H9 (cell line): ENCODE data around the gene HERC3. TPM values are rescaled to one million over a fixed set of nuclear protein-coding genes. Genes with fewer than 3 reads are reported as not detected.

Source experiments
- DNase-seq: peaks from one replicate; pipeline ENCODE4 v3.0.0-alpha.2; 2017
- H2AFZ ChIP-seq: one replicate; pipeline ENCODE4 v1.6.1; 2013; ENCODE audit warnings: mild to moderate bottlenecking, low read length, control low read depth, moderate library complexity
- H2AK5ac ChIP-seq: 2 replicates; pipeline ENCODE4 v1.6.1; 2013; ENCODE audit warnings: low read length, control low read depth, mixed read lengths; ENCODE audit not compliant: insufficient read length
- H2BK120ac ChIP-seq: one replicate; pipeline ENCODE4 v1.6.1; 2013; ENCODE audit warnings: low read depth, mild to moderate bottlenecking, low read length, control low read depth, inconsistent platforms; ENCODE audit not compliant: poor library complexity, severe bottlenecking
- H2BK12ac ChIP-seq: 2 replicates; pipeline ENCODE4 v1.6.1; 2013; ENCODE audit warnings: low read length, control low read depth, mixed read lengths, low read depth; ENCODE audit not compliant: insufficient read length
- H2BK15ac ChIP-seq: 2 replicates; pipeline ENCODE4 v1.6.1; 2013; ENCODE audit warnings: low read depth, low read length, control low read depth
- H2BK20ac ChIP-seq: one replicate; pipeline ENCODE4 v1.6.1; 2013; ENCODE audit warnings: low read depth, mild to moderate bottlenecking, low read length, control low read depth, inconsistent platforms; ENCODE audit not compliant: poor library complexity, severe bottlenecking
- H2BK5ac ChIP-seq: 2 replicates; pipeline ENCODE4 v1.6.1; 2013; ENCODE audit warnings: low read length, control low read depth, mixed read lengths; ENCODE audit not compliant: insufficient read length
- H3K14ac ChIP-seq: 2 replicates; pipeline ENCODE4 v1.6.1; 2013; ENCODE audit warnings: low read length, control low read depth; ENCODE audit not compliant: insufficient read depth
- H3K18ac ChIP-seq: 2 replicates; pipeline ENCODE4 v1.6.1; 2013; ENCODE audit warnings: low read depth, mild to moderate bottlenecking, mixed read lengths, low read length, control low read depth; ENCODE audit not compliant: insufficient read length
- H3K23ac ChIP-seq: 2 replicates; pipeline ENCODE4 v1.6.1; 2013; ENCODE audit warnings: low read length, control low read depth, mixed read lengths, low read depth; ENCODE audit not compliant: insufficient read length
- H3K23me2 ChIP-seq: 2 replicates; pipeline ENCODE4 v1.6.1; 2013; ENCODE audit warnings: low read depth, mild to moderate bottlenecking, mixed read lengths, low read length, control low read depth; ENCODE audit not compliant: insufficient read length, poor library complexity, severe bottlenecking
- H3K27ac ChIP-seq: 2 replicates; pipeline ENCODE4 v1.5.1; 2013; ENCODE audit warnings: low read length, control low read depth, mixed read lengths, low read depth; ENCODE audit not compliant: insufficient read length
- H3K27me3 ChIP-seq: 2 replicates; pipeline ENCODE4 v1.6.1; 2013; ENCODE audit warnings: low read length, control low read depth, inconsistent platforms; ENCODE audit not compliant: insufficient read depth
- H3K4ac ChIP-seq: 2 replicates; pipeline ENCODE4 v1.6.1; 2013; ENCODE audit warnings: low read depth, mild to moderate bottlenecking, control low read depth, inconsistent platforms, low read length, moderate library complexity
- H3K4me1 ChIP-seq: 2 replicates; pipeline ENCODE4 v1.6.1; 2013; ENCODE audit warnings: low read length, control low read depth, inconsistent platforms; ENCODE audit not compliant: insufficient read depth
- H3K4me2 ChIP-seq: 2 replicates; pipeline ENCODE4 v1.6.1; 2013; ENCODE audit warnings: low read length, control low read depth, mixed read lengths; ENCODE audit not compliant: insufficient read length, insufficient read depth
- H3K56ac ChIP-seq: 2 replicates; pipeline ENCODE4 v1.6.1; 2013; ENCODE audit warnings: low read depth, mild to moderate bottlenecking, mixed read lengths, low read length, control low read depth; ENCODE audit not compliant: insufficient read length
- H3K79me1 ChIP-seq: 2 replicates; pipeline ENCODE4 v1.6.1; 2013; ENCODE audit warnings: low read depth, mild to moderate bottlenecking, moderate library complexity, low read length, control low read depth, inconsistent platforms; ENCODE audit not compliant: insufficient read depth, poor library complexity, severe bottlenecking
- H3K79me2 ChIP-seq: 2 replicates; pipeline ENCODE4 v1.6.1; 2013; ENCODE audit warnings: low read length, control low read depth, inconsistent platforms; ENCODE audit not compliant: insufficient read depth
- H3K9ac ChIP-seq: 2 replicates; pipeline ENCODE4 v1.6.1; 2013; ENCODE audit warnings: low read length, control low read depth, mixed read lengths; ENCODE audit not compliant: insufficient read length; ENCODE audit errors: extremely low read depth
- H3K9me3 ChIP-seq: one replicate; pipeline ENCODE4 v1.6.1; 2013; ENCODE audit warnings: low read depth, low read length, inconsistent platforms; ENCODE audit not compliant: control insufficient read depth
- H3T11ph ChIP-seq: one replicate; pipeline ENCODE4 v1.6.1; 2013; ENCODE audit warnings: mild to moderate bottlenecking, low read length, control low read depth, inconsistent platforms
- H4K20me1 ChIP-seq: one replicate; pipeline ENCODE4 v1.6.1; 2013; ENCODE audit not compliant: control insufficient read depth, insufficient read length, insufficient read depth
- H4K5ac ChIP-seq: 2 replicates; pipeline ENCODE4 v1.6.1; 2013; ENCODE audit warnings: low read depth, mild to moderate bottlenecking, mixed read lengths, low read length, control low read depth; ENCODE audit not compliant: insufficient read length
- H4K8ac ChIP-seq: replicated peaks from 2 replicates; pipeline ENCODE4 v1.6.1; 2013; ENCODE audit warnings: low read length, control low read depth, mixed read lengths, low read depth; ENCODE audit not compliant: insufficient read length
- H4K91ac ChIP-seq: 2 replicates; pipeline ENCODE4 v1.6.1; 2013; ENCODE audit warnings: low read depth, mild to moderate bottlenecking, moderate library complexity, mixed read lengths, low read length, control low read depth; ENCODE audit not compliant: insufficient read length
- H3K27ac Mint-ChIP-seq, 3 experiments: 2 replicates in 2 of 3; 3 replicates in 1 of 3; pipeline ENCODE4 v1.8.0; 2020 to 2021; ENCODE audit warnings: mixed read lengths in 3 of 3, mild to moderate bottlenecking in 1 of 3, moderate library complexity in 1 of 3
- H3K27me3 Mint-ChIP-seq: 2 replicates; pipeline ENCODE4 v1.8.0; 2021; ENCODE audit warnings: low read depth, mild to moderate bottlenecking, moderate library complexity, mixed read lengths
- H3K36me3 Mint-ChIP-seq, 3 experiments: 2 replicates in 2 of 3; 3 replicates in 1 of 3; pipeline ENCODE4 v1.8.0; 2020 to 2021; ENCODE audit warnings: low read depth in 3 of 3, mixed read lengths in 3 of 3; ENCODE audit not compliant: insufficient read depth in 1 of 3
- H3K4me1 Mint-ChIP-seq, 2 experiments: 2 replicates each; pipeline ENCODE4 v1.8.0; 2020; ENCODE audit warnings: mixed read lengths in 2 of 2
- H3K4me3 Mint-ChIP-seq, 2 experiments: 2 replicates in 1 of 2; 3 replicates in 1 of 2; pipeline ENCODE4 v1.8.0; 2020 to 2021; ENCODE audit warnings: mild to moderate bottlenecking in 2 of 2, mixed read lengths in 2 of 2, moderate library complexity in 1 of 2
- H3K9me3 Mint-ChIP-seq, 2 experiments: 2 replicates in 1 of 2; 3 replicates in 1 of 2; pipeline ENCODE4 v1.8.0; 2020; ENCODE audit warnings: mild to moderate bottlenecking in 2 of 2, mixed read lengths in 2 of 2, moderate library complexity in 1 of 2
- CTCF ChIP-seq: fragments of 200-600 bp; sonication (generic); conservative IDR thresholded peaks from 3 replicates; pipeline ENCODE4 v1.8.0; 2021; ENCODE audit warnings: antibody characterized with exemption, mild to moderate bottlenecking
- WGBS: extraction: QIAGEN DNeasy Blood & Tissue Kit; methylation state at CpG from one replicate; pipeline ENCODE4 v1.1.7; 2013; ENCODE audit warnings: missing lambda C conversion rate, low lambda C conversion rate, mixed read lengths; ENCODE audit not compliant: insufficient read length; ENCODE audit errors: extremely low coverage; 5-methylcytosine and 5-hydroxymethylcytosine counted together
- total RNA-seq: library from RNA; stranded (reverse); gene quantifications from 2 replicates; pipeline ENCODE4 v1.2.1, GENCODE V29; 2021

Gene HERC3
- total RNA-seq, 1 experiment from 2014 or later = 2.9 TPM

GRCh38 chr4:88614058-88614457, 21.8 kb downstream of the HERC3 start:
- no peak overlapping the region for H2BK5ac ChIP-seq
- no peak overlapping the region for H3K4me2 ChIP-seq
- H3K79me2 ChIP-seq = no peaks in the 10 kb centered on the region
- no peak overlapping the region for H3K9ac ChIP-seq
- no peak overlapping the region for H3T11ph ChIP-seq
- H3K23ac ChIP-seq = no peak overlapping the region
- H3K36me3 Mint-ChIP-seq = no peaks in the 10 kb centered on the region; a peak in 2 of 7 replicates
- peaks cover 13 to 19% of the 10 kb centered on the region in 2 experiments for H3K4me1 Mint-ChIP-seq
- H3K9me3 Mint-ChIP-seq = no peaks in the 10 kb centered on the region
- H3K27ac Mint-ChIP-seq = no peak overlapping the region
- no peak for DNase-seq
- no peaks in the 10 kb centered on the region for H3K9me3 ChIP-seq
- H2BK120ac ChIP-seq = no peak overlapping the region
- H2AFZ ChIP-seq = no peak overlapping the region
- H3K4ac ChIP-seq = no peak overlapping the region
- H3K27me3 Mint-ChIP-seq = no peaks in the 10 kb centered on the region
- no peak overlapping the region for H4K8ac ChIP-seq
- H3K23me2 ChIP-seq = no peaks in the 10 kb centered on the region
- no peak overlapping the region for H3K18ac ChIP-seq
- no peak overlapping the region for H2AK5ac ChIP-seq
- no peak overlapping the region for H2BK20ac ChIP-seq
- H3K4me3 Mint-ChIP-seq = no peak overlapping the region
- H2BK15ac ChIP-seq = no peak overlapping the region
- H3K4me1 ChIP-seq = peaks cover 4% of the 10 kb centered on the region
- TF ChIP-seq CTCF = no peak
- H3K27ac ChIP-seq = no peak overlapping the region
- H4K5ac ChIP-seq = no peak overlapping the region
- no peak overlapping the region for H2BK12ac ChIP-seq
- no peaks in the 10 kb centered on the region for H3K27me3 ChIP-seq
- no peaks in the 10 kb centered on the region for H4K20me1 ChIP-seq
- no peak overlapping the region for H3K56ac ChIP-seq
- no peak overlapping the region for H4K91ac ChIP-seq
- no peak overlapping the region for H3K14ac ChIP-seq
- H3K79me1 ChIP-seq = no peaks in the 10 kb centered on the region
- no CpG with 5 or more reads among the region's 1 CpG for WGBS
